H9 (cell line): Measurements from ENCODE around the gene PRR20A. TPM values are rescaled to one million over a fixed set of nuclear protein-coding genes. Genes with fewer than 3 reads are reported as not detected.

Experiments used
- DNase-seq: peaks from one replicate; pipeline ENCODE4 v3.0.0-alpha.2; 2017
- H2AFZ ChIP-seq: one replicate; pipeline ENCODE4 v1.6.1; 2013; ENCODE audit warnings: mild to moderate bottlenecking, low read length, control low read depth, moderate library complexity
- H2AK5ac ChIP-seq: 2 replicates; pipeline ENCODE4 v1.6.1; 2013; ENCODE audit warnings: low read length, control low read depth, mixed read lengths; ENCODE audit not compliant: insufficient read length
- H2BK120ac ChIP-seq: one replicate; pipeline ENCODE4 v1.6.1; 2013; ENCODE audit warnings: low read depth, mild to moderate bottlenecking, low read length, control low read depth, inconsistent platforms; ENCODE audit not compliant: poor library complexity, severe bottlenecking
- H2BK12ac ChIP-seq: 2 replicates; pipeline ENCODE4 v1.6.1; 2013; ENCODE audit warnings: low read length, control low read depth, mixed read lengths, low read depth; ENCODE audit not compliant: insufficient read length
- H2BK15ac ChIP-seq: 2 replicates; pipeline ENCODE4 v1.6.1; 2013; ENCODE audit warnings: low read depth, low read length, control low read depth
- H2BK20ac ChIP-seq: one replicate; pipeline ENCODE4 v1.6.1; 2013; ENCODE audit warnings: low read depth, mild to moderate bottlenecking, low read length, control low read depth, inconsistent platforms; ENCODE audit not compliant: poor library complexity, severe bottlenecking
- H2BK5ac ChIP-seq: 2 replicates; pipeline ENCODE4 v1.6.1; 2013; ENCODE audit warnings: low read length, control low read depth, mixed read lengths; ENCODE audit not compliant: insufficient read length
- H3K14ac ChIP-seq: 2 replicates; pipeline ENCODE4 v1.6.1; 2013; ENCODE audit warnings: low read length, control low read depth; ENCODE audit not compliant: insufficient read depth
- H3K18ac ChIP-seq: 2 replicates; pipeline ENCODE4 v1.6.1; 2013; ENCODE audit warnings: low read depth, mild to moderate bottlenecking, mixed read lengths, low read length, control low read depth; ENCODE audit not compliant: insufficient read length
- H3K23ac ChIP-seq: 2 replicates; pipeline ENCODE4 v1.6.1; 2013; ENCODE audit warnings: low read length, control low read depth, mixed read lengths, low read depth; ENCODE audit not compliant: insufficient read length
- H3K23me2 ChIP-seq: 2 replicates; pipeline ENCODE4 v1.6.1; 2013; ENCODE audit warnings: low read depth, mild to moderate bottlenecking, mixed read lengths, low read length, control low read depth; ENCODE audit not compliant: insufficient read length, poor library complexity, severe bottlenecking
- H3K27ac ChIP-seq: 2 replicates; pipeline ENCODE4 v1.5.1; 2013; ENCODE audit warnings: low read length, control low read depth, mixed read lengths, low read depth; ENCODE audit not compliant: insufficient read length
- H3K27me3 ChIP-seq: 2 replicates; pipeline ENCODE4 v1.6.1; 2013; ENCODE audit warnings: low read length, control low read depth, inconsistent platforms; ENCODE audit not compliant: insufficient read depth
- H3K4ac ChIP-seq: 2 replicates; pipeline ENCODE4 v1.6.1; 2013; ENCODE audit warnings: low read depth, mild to moderate bottlenecking, control low read depth, inconsistent platforms, low read length, moderate library complexity
- H3K4me1 ChIP-seq: 2 replicates; pipeline ENCODE4 v1.6.1; 2013; ENCODE audit warnings: low read length, control low read depth, inconsistent platforms; ENCODE audit not compliant: insufficient read depth
- H3K4me2 ChIP-seq: 2 replicates; pipeline ENCODE4 v1.6.1; 2013; ENCODE audit warnings: low read length, control low read depth, mixed read lengths; ENCODE audit not compliant: insufficient read length, insufficient read depth
- H3K56ac ChIP-seq: 2 replicates; pipeline ENCODE4 v1.6.1; 2013; ENCODE audit warnings: low read depth, mild to moderate bottlenecking, mixed read lengths, low read length, control low read depth; ENCODE audit not compliant: insufficient read length
- H3K79me1 ChIP-seq: 2 replicates; pipeline ENCODE4 v1.6.1; 2013; ENCODE audit warnings: low read depth, mild to moderate bottlenecking, moderate library complexity, low read length, control low read depth, inconsistent platforms; ENCODE audit not compliant: insufficient read depth, poor library complexity, severe bottlenecking
- H3K79me2 ChIP-seq: 2 replicates; pipeline ENCODE4 v1.6.1; 2013; ENCODE audit warnings: low read length, control low read depth, inconsistent platforms; ENCODE audit not compliant: insufficient read depth
- H3K9ac ChIP-seq: 2 replicates; pipeline ENCODE4 v1.6.1; 2013; ENCODE audit warnings: low read length, control low read depth, mixed read lengths; ENCODE audit not compliant: insufficient read length; ENCODE audit errors: extremely low read depth
- H3K9me3 ChIP-seq: one replicate; pipeline ENCODE4 v1.6.1; 2013; ENCODE audit warnings: low read depth, low read length, inconsistent platforms; ENCODE audit not compliant: control insufficient read depth
- H3T11ph ChIP-seq: one replicate; pipeline ENCODE4 v1.6.1; 2013; ENCODE audit warnings: mild to moderate bottlenecking, low read length, control low read depth, inconsistent platforms
- H4K20me1 ChIP-seq: one replicate; pipeline ENCODE4 v1.6.1; 2013; ENCODE audit not compliant: control insufficient read depth, insufficient read length, insufficient read depth
- H4K5ac ChIP-seq: 2 replicates; pipeline ENCODE4 v1.6.1; 2013; ENCODE audit warnings: low read depth, mild to moderate bottlenecking, mixed read lengths, low read length, control low read depth; ENCODE audit not compliant: insufficient read length
- H4K8ac ChIP-seq: replicated peaks from 2 replicates; pipeline ENCODE4 v1.6.1; 2013; ENCODE audit warnings: low read length, control low read depth, mixed read lengths, low read depth; ENCODE audit not compliant: insufficient read length
- H4K91ac ChIP-seq: 2 replicates; pipeline ENCODE4 v1.6.1; 2013; ENCODE audit warnings: low read depth, mild to moderate bottlenecking, moderate library complexity, mixed read lengths, low read length, control low read depth; ENCODE audit not compliant: insufficient read length
- H3K27ac Mint-ChIP-seq, 3 experiments: 2 replicates in 2 of 3; 3 replicates in 1 of 3; pipeline ENCODE4 v1.8.0; 2020 to 2021; ENCODE audit warnings: mixed read lengths in 3 of 3, mild to moderate bottlenecking in 1 of 3, moderate library complexity in 1 of 3
- H3K27me3 Mint-ChIP-seq: 2 replicates; pipeline ENCODE4 v1.8.0; 2021; ENCODE audit warnings: low read depth, mild to moderate bottlenecking, moderate library complexity, mixed read lengths
- H3K36me3 Mint-ChIP-seq, 3 experiments: 2 replicates in 2 of 3; 3 replicates in 1 of 3; pipeline ENCODE4 v1.8.0; 2020 to 2021; ENCODE audit warnings: low read depth in 3 of 3, mixed read lengths in 3 of 3; ENCODE audit not compliant: insufficient read depth in 1 of 3
- H3K4me1 Mint-ChIP-seq, 2 experiments: 2 replicates each; pipeline ENCODE4 v1.8.0; 2020; ENCODE audit warnings: mixed read lengths in 2 of 2
- H3K4me3 Mint-ChIP-seq, 2 experiments: 2 replicates in 1 of 2; 3 replicates in 1 of 2; pipeline ENCODE4 v1.8.0; 2020 to 2021; ENCODE audit warnings: mild to moderate bottlenecking in 2 of 2, mixed read lengths in 2 of 2, moderate library complexity in 1 of 2
- H3K9me3 Mint-ChIP-seq, 2 experiments: 2 replicates in 1 of 2; 3 replicates in 1 of 2; pipeline ENCODE4 v1.8.0; 2020; ENCODE audit warnings: mild to moderate bottlenecking in 2 of 2, mixed read lengths in 2 of 2, moderate library complexity in 1 of 2
- WGBS: extraction: QIAGEN DNeasy Blood & Tissue Kit; methylation state at CpG from one replicate; pipeline ENCODE4 v1.1.7; 2013; ENCODE audit warnings: missing lambda C conversion rate, low lambda C conversion rate, mixed read lengths; ENCODE audit not compliant: insufficient read length; ENCODE audit errors: extremely low coverage; 5-methylcytosine and 5-hydroxymethylcytosine counted together
- total RNA-seq: library from RNA; stranded (reverse); gene quantifications from 2 replicates; pipeline ENCODE4 v1.2.1, GENCODE V29; 2021
- TF ChIP-seq, protein P1 (sequence below): fragments of 200-600 bp; sonication (generic); conservative IDR thresholded peaks from 3 replicates; pipeline ENCODE4 v1.8.0; 2021; ENCODE audit warnings: antibody characterized with exemption, mild to moderate bottlenecking

PRR20A gene
- total RNA-seq, 1 experiment from 2014 or later = not detected

DNA sequence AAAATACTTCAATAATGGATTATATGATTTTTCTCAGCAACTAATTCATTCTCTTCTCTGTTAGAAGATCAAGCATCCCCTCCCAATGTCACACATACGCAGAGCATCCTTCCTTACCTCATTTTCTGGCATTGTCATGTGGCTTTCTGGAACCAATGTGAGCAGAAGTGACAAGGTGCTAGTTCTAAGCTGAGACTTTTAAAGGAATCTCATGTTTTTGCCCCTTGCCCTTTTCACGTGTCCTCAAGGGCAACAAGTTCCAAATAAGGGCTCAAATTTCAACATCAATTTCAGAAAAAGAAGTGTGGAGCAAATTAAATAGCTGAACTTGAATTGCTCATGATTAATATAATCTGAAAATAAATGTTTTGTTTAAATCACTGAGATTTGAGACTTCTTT, 4.6 kb upstream of the PRR20A start:
- Mint-ChIP-seq H3K27ac (no peak overlapping the region), H3K36me3 (no peaks in the 10 kb centered on the region; a peak in 1 of 7 replicates), H3K4me3 (no peak overlapping the region), H3K4me1 (no peaks in the 10 kb centered on the region), H3K9me3 (0 out of 5 replicates have a peak, but pooled peaks cover 0 to 2% of the 10 kb centered on the region in 2 experiments), H3K27me3 (no peaks in the 10 kb centered on the region)
- DNase-seq = no peak
- Histone ChIP-seq H3K23ac (no peak overlapping the region), H4K8ac (no peak overlapping the region), H3K79me1 (no peaks in the 10 kb centered on the region), H3K27ac (no peak overlapping the region), H4K5ac (no peak overlapping the region), H3K4me2 (no peak overlapping the region), H3K4me1 (no peaks in the 10 kb centered on the region), H4K91ac (no peak overlapping the region), H2BK15ac (no peak overlapping the region), H3K56ac (no peak overlapping the region), H2BK20ac (no peak overlapping the region), H3K23me2 (no peaks in the 10 kb centered on the region), H2BK5ac (no peak overlapping the region), H3K9me3 (no peaks in the 10 kb centered on the region), H2AK5ac (no peak overlapping the region), H2BK120ac (no peak overlapping the region), H3K14ac (no peak overlapping the region), H3K9ac (no peak overlapping the region), H3K79me2 (no peaks in the 10 kb centered on the region), H3T11ph (no peak overlapping the region), H2BK12ac (no peak overlapping the region), H3K4ac (no peak overlapping the region), H4K20me1 (no peaks in the 10 kb centered on the region), H2AFZ (no peak overlapping the region), H3K27me3 (no peaks in the 10 kb centered on the region), H3K18ac (no peak overlapping the region)
- TF ChIP-seq, protein P1, sequence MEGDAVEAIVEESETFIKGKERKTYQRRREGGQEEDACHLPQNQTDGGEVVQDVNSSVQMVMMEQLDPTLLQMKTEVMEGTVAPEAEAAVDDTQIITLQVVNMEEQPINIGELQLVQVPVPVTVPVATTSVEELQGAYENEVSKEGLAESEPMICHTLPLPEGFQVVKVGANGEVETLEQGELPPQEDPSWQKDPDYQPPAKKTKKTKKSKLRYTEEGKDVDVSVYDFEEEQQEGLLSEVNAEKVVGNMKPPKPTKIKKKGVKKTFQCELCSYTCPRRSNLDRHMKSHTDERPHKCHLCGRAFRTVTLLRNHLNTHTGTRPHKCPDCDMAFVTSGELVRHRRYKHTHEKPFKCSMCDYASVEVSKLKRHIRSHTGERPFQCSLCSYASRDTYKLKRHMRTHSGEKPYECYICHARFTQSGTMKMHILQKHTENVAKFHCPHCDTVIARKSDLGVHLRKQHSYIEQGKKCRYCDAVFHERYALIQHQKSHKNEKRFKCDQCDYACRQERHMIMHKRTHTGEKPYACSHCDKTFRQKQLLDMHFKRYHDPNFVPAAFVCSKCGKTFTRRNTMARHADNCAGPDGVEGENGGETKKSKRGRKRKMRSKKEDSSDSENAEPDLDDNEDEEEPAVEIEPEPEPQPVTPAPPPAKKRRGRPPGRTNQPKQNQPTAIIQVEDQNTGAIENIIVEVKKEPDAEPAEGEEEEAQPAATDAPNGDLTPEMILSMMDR = no peak
- WGBS = no CpG with 5 or more reads among the region's 2 CpGs
